Mesenchymal stem cell (in vitro differentiated cells and primary cell): ENCODE measurements around the gene DNAH12.
"Not testable (repeated sequence)": the region's sequence is repeated elsewhere in the genome, so short reads cannot be mapped to it uniquely, and the experiment has no call there.

ENCODE experiments used
- DNase-seq: peaks from one replicate; pipeline ENCODE4 v3.0.0-alpha.2; 2013
- H2AFZ ChIP-seq: one replicate; pipeline ENCODE4 v1.6.1; 2013; ENCODE audit warnings: low read depth, mild to moderate bottlenecking, control low read depth, inconsistent platforms, low read length, moderate library complexity
- H2AK5ac ChIP-seq: 2 replicates; pipeline ENCODE4 v1.6.1; 2013; ENCODE audit warnings: low read length, moderate library complexity, mild to moderate bottlenecking, inconsistent platforms; ENCODE audit not compliant: severe bottlenecking
- H2BK120ac ChIP-seq: one replicate; pipeline ENCODE4 v1.6.1; 2013; ENCODE audit warnings: low read depth, mild to moderate bottlenecking, inconsistent platforms, low read length, moderate library complexity
- H2BK12ac ChIP-seq, 2 experiments: one replicate each; pipeline ENCODE4 v1.6.1; 2013; ENCODE audit warnings: inconsistent platforms in 2 of 2, low read length in 2 of 2, mild to moderate bottlenecking in 2 of 2, moderate library complexity in 2 of 2, control low read depth in 1 of 2
- H2BK15ac ChIP-seq: one replicate; pipeline ENCODE4 v1.6.1; 2013; ENCODE audit warnings: mild to moderate bottlenecking, low read depth, inconsistent platforms; ENCODE audit not compliant: poor library complexity, severe bottlenecking
- H2BK5ac ChIP-seq: 2 replicates; pipeline ENCODE4 v1.6.1; 2013; ENCODE audit warnings: low read depth, mild to moderate bottlenecking, low read length, control low read depth, inconsistent platforms; ENCODE audit not compliant: poor library complexity, severe bottlenecking
- H3K14ac ChIP-seq, 2 experiments: one replicate each; pipeline ENCODE4 v1.6.1; 2013; ENCODE audit warnings: inconsistent platforms in 2 of 2, low read length in 2 of 2, control low read depth in 1 of 2, mild to moderate bottlenecking in 1 of 2, moderate library complexity in 1 of 2
- H3K18ac ChIP-seq, 2 experiments: one replicate each; pipeline ENCODE4 v1.6.1; 2013; ENCODE audit warnings: inconsistent platforms in 2 of 2, low read length in 2 of 2, control low read depth in 1 of 2, low read depth in 1 of 2, mild to moderate bottlenecking in 1 of 2
- H3K23ac ChIP-seq, 2 experiments: one replicate each; pipeline ENCODE4 v1.6.1; 2013; ENCODE audit warnings: inconsistent platforms in 2 of 2, low read length in 2 of 2, mild to moderate bottlenecking in 2 of 2, moderate library complexity in 2 of 2, control low read depth in 1 of 2
- H3K27ac ChIP-seq: 2 replicates; pipeline ENCODE4 v1.5.1; 2013; ENCODE audit warnings: mild to moderate bottlenecking, moderate library complexity, low read length, control low read depth, inconsistent platforms; ENCODE audit not compliant: poor library complexity, severe bottlenecking
- H3K27me3 ChIP-seq, 2 experiments: 2 replicates each; pipeline versions ENCODE4 v1.6.1 to v1.7.0; 2013; ENCODE audit warnings: low read length in 2 of 2, mild to moderate bottlenecking in 2 of 2, moderate library complexity in 2 of 2, control low read depth in 1 of 2, inconsistent platforms in 1 of 2; ENCODE audit not compliant: control insufficient read depth in 1 of 2, insufficient read depth in 1 of 2
- H3K36me3 ChIP-seq, 2 experiments: 2 replicates each; pipeline versions ENCODE4 v1.6.1 to v1.7.0; 2013; ENCODE audit warnings: low read length in 2 of 2, control low read depth in 1 of 2, inconsistent platforms in 1 of 2, low read depth in 1 of 2, mild to moderate bottlenecking in 1 of 2; ENCODE audit not compliant: insufficient read depth in 2 of 2, control insufficient read depth in 1 of 2
- H3K4ac ChIP-seq, 2 experiments: one replicate each; pipeline ENCODE4 v1.6.1; 2013; ENCODE audit warnings: inconsistent platforms in 2 of 2, low read length in 2 of 2, mild to moderate bottlenecking in 2 of 2, moderate library complexity in 2 of 2, control low read depth in 1 of 2, low read depth in 1 of 2
- H3K4me1 ChIP-seq: 2 replicates; pipeline ENCODE4 v1.6.1; 2013; ENCODE audit warnings: low read depth, low read length, control low read depth; ENCODE audit not compliant: control insufficient read depth, insufficient read depth
- H3K4me2 ChIP-seq: 2 replicates; pipeline ENCODE4 v1.6.1; 2013; ENCODE audit warnings: low read length, mild to moderate bottlenecking, inconsistent platforms; ENCODE audit not compliant: poor library complexity, severe bottlenecking
- H3K4me3 ChIP-seq, 2 experiments: 2 replicates each; pipeline versions ENCODE4 v1.5.1 to v1.7.0; 2013; ENCODE audit warnings: low read length in 2 of 2, mild to moderate bottlenecking in 2 of 2, control low read depth in 1 of 2, low read depth in 1 of 2; ENCODE audit not compliant: insufficient read depth in 1 of 2
- H3K79me1 ChIP-seq: replicated peaks from 2 replicates; pipeline ENCODE4 v1.6.1; 2013; ENCODE audit warnings: mild to moderate bottlenecking, control low read depth, low read length, inconsistent platforms; ENCODE audit not compliant: poor library complexity, severe bottlenecking
- H3K9ac ChIP-seq: 2 replicates; pipeline ENCODE4 v1.7.0; 2013; ENCODE audit warnings: mild to moderate bottlenecking, low read length, moderate library complexity
- H3K9me3 ChIP-seq: 2 replicates; pipeline ENCODE4 v1.7.0; 2013; ENCODE audit warnings: mild to moderate bottlenecking, low read length; ENCODE audit not compliant: control insufficient read depth
- H4K8ac ChIP-seq: one replicate; pipeline ENCODE4 v1.6.1; 2013; ENCODE audit warnings: inconsistent platforms, mild to moderate bottlenecking, low read length, moderate library complexity
- H4K91ac ChIP-seq: one replicate; pipeline ENCODE4 v1.6.1; 2013; ENCODE audit warnings: mild to moderate bottlenecking, low read length, inconsistent platforms
- WGBS: methylation state at CpG from one replicate; pipeline ENCODE4 v1.1.7; 2013; ENCODE audit warnings: mixed read lengths; 5-methylcytosine and 5-hydroxymethylcytosine counted together

The DNAH12 gene

GRCh38 chr3:57464011-57464410 lies 80.1 kb downstream of the DNAH12 start:
- Histone ChIP-seq H3K23ac (no peak overlapping the region), H3K14ac (peak overlapping the region in 1 of 2 experiments; percentile 18), H2AK5ac (no peak overlapping the region), H4K91ac (no peak overlapping the region), H3K27ac (no peak overlapping the region), H3K36me3 (no peaks in the 10 kb centered on the region), H3K18ac (no peak overlapping the region), H2BK12ac (no peak overlapping the region), H3K4me2 (no peak overlapping the region), H2BK120ac (no peak overlapping the region), H3K4me1 (no peaks in the 10 kb centered on the region), H2BK5ac (no peak overlapping the region), H3K4me3 (no peak overlapping the region), H3K9ac (no peak overlapping the region), H4K8ac (no peak overlapping the region), H2AFZ (no peak overlapping the region), H3K9me3 (no peaks in the 10 kb centered on the region), H3K27me3 (peaks cover 0 to 2% of the 10 kb centered on the region in 2 experiments), H3K4ac (no peak overlapping the region), H2BK15ac (no peak overlapping the region), H3K79me1 (no peaks in the 10 kb centered on the region)
- DNase-seq = no peak
- 98% methylated on average over 3 of the region's 3 CpGs for WGBS

- Histone ChIP-seq H2AFZ (no peak overlapping the region), H2BK5ac (no peak overlapping the region), H3K36me3 (no peaks in the 10 kb centered on the region), H3K4ac (no peak overlapping the region), H3K79me1 (no peaks in the 10 kb centered on the region), H2BK120ac (no peak overlapping the region), H2AK5ac (no peak overlapping the region), H3K14ac (no peak overlapping the region), H3K18ac (no peak overlapping the region), H4K91ac (peak overlapping the region; percentile 39), H3K27ac (no peak overlapping the region), H3K4me1 (peaks cover 4% of the 10 kb centered on the region), H3K27me3 (no peaks in the 10 kb centered on the region), H3K4me3 (no peak overlapping the region), H2BK12ac (no peak overlapping the region), H4K8ac (no peak overlapping the region), H2BK15ac (no peak overlapping the region), H3K9me3 (no peaks in the 10 kb centered on the region), H3K23ac (no peak overlapping the region), H3K4me2 (no peak overlapping the region), H3K9ac (no peak overlapping the region)
- 92% methylated on average over 10 of the region's 14 CpGs for WGBS
- no peak for DNase-seq
These were observed 92.8 kb downstream of the DNAH12 start for GRCh38 chr3:57451150-57451846.

- H4K8ac ChIP-seq, DNase-seq, H3K4me2 ChIP-seq, H2BK5ac ChIP-seq, H3K27me3 ChIP-seq, H3K23ac ChIP-seq, H2BK15ac ChIP-seq, H3K14ac ChIP-seq, H3K4me1 ChIP-seq, H3K79me1 ChIP-seq, H2BK12ac ChIP-seq, H3K18ac ChIP-seq, H4K91ac ChIP-seq, H3K9ac ChIP-seq, H3K4me3 ChIP-seq, H3K36me3 ChIP-seq, H2AFZ ChIP-seq, H3K4ac ChIP-seq, H3K27ac ChIP-seq, H2AK5ac ChIP-seq, H2BK120ac ChIP-seq, H3K9me3 ChIP-seq: not testable (repeated sequence)
- WGBS = 79% methylated on average over 12 of the region's 33 CpGs
These were observed 94.8 kb downstream of the DNAH12 start for GRCh38 chr3:57449276-57449847.

- H3K9me3 ChIP-seq, H3K9ac ChIP-seq, H3K4ac ChIP-seq, H3K14ac ChIP-seq, H2BK12ac ChIP-seq, H2BK15ac ChIP-seq, H4K91ac ChIP-seq, H3K27me3 ChIP-seq, H2AK5ac ChIP-seq, H3K36me3 ChIP-seq, H3K4me3 ChIP-seq, DNase-seq, H2BK5ac ChIP-seq, H2BK120ac ChIP-seq, H3K18ac ChIP-seq, H3K23ac ChIP-seq, H3K4me2 ChIP-seq, H3K4me1 ChIP-seq, H3K27ac ChIP-seq, H2AFZ ChIP-seq, H4K8ac ChIP-seq, H3K79me1 ChIP-seq: not testable (repeated sequence)
- 79% methylated on average over 4 of the region's 5 CpGs for WGBS
These were observed 95.7 kb downstream of the DNAH12 start for GRCh38 chr3:57448489-57448888.
